ENCODE results near the gene SLC30A7.

DNA sequence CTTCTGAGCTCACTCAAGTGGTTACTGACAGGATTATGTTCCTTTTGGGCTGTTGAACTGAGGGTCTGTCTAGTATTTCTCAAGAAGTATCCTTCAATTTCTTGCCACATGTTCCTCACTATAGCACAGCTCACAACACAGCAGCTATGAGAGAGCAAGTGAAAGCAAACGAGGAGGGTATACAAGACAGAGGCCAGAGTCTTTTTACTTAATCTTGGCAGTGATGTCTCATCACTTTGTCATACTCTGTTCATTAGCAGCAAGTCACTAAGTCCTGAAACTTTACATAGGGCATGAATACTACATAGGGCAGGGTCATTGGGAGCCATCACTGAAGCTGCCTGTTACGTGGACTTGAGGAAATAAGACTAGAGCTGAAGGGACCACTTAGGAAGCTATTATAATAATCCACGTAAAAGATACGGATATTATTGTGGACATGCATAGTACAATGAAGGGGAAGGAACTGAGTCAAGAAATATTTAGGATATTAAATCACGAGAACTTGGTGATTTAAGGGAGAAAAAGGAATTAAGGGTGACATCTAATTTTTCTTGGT lies 63.7 kb downstream of the SLC30A7 start:
- no peak for TF ChIP-seq POLR2A (IDR thresholded peaks at IDR 0.05)
- TF ChIP-seq, protein P1, sequence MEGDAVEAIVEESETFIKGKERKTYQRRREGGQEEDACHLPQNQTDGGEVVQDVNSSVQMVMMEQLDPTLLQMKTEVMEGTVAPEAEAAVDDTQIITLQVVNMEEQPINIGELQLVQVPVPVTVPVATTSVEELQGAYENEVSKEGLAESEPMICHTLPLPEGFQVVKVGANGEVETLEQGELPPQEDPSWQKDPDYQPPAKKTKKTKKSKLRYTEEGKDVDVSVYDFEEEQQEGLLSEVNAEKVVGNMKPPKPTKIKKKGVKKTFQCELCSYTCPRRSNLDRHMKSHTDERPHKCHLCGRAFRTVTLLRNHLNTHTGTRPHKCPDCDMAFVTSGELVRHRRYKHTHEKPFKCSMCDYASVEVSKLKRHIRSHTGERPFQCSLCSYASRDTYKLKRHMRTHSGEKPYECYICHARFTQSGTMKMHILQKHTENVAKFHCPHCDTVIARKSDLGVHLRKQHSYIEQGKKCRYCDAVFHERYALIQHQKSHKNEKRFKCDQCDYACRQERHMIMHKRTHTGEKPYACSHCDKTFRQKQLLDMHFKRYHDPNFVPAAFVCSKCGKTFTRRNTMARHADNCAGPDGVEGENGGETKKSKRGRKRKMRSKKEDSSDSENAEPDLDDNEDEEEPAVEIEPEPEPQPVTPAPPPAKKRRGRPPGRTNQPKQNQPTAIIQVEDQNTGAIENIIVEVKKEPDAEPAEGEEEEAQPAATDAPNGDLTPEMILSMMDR (IDR thresholded peaks at IDR 0.05): no peak
- TF ChIP-seq POLR2AphosphoS5 (IDR thresholded peaks at IDR 0.05; ENCODE audit: insufficient read depth in 1 of 2, low read depth in 1 of 2): no peak
